ENCODE data around the gene UBL4A. TPM values are rescaled to one million over a fixed set of nuclear protein-coding genes. Genes with fewer than 3 reads are reported as not detected.

Gene UBL4A
- total and polyA plus RNA-seq, 12 donors: 33.1 to 69.4 (median 49.5) TPM

DNA sequence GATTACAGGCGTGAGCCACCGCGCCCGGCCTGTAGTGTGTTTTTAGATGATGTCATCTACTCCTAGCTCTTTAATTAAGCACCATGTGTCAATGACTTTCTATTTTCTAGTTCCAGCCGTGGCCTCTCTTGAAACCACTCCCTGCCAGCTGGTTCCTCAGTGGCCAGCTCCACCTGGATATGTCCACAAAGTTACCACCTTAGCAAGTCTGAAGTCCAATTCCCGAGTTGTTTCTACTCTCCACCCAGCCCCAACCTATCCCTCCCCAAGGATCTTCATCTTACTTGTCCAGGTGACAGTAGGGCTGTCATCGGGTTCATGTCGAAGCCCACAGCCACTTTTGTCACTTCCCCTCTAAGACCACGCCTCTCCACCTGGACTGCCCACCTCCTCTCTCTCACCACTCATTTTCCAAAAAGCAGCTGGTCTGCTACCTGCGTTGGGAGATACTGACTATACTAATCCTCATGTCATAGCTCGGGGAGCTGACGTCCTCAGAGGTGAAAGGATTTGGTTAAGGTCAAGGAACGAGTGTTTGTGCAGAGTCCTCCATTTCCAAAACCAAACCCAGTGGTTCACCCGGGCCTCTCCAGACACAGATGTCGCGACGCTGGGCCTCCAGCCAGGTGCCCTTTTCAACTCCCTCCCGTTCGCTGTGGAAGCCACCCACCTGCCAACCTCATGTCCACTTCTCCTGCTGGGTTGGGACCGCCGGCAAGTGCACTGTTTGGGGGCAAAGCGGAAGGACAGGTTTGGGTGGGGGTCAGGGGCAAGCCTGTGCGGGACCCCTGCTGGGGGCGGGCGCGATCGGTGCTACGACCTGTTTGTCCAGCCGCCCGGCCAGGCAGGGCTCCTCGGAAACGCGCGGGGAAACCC is 28.9 kb upstream of the UBL4A start:
- Histone ChIP-seq H3K4me3 (peak overlapping the region; percentile 47 to 82 (median 72)), H3K4me1 (peaks cover 0 to 27% (median 13%) of the 10 kb centered on the region in 9 donors), H3K9me3 (peaks cover 0 to 4% (median 0%) of the 10 kb centered on the region in 11 donors), H3K27ac (peak overlapping the region; percentile 84 to 99 (median 94)), H3K36me3 (no peaks in the 10 kb centered on the region), H3K27me3 (peaks cover 0 to 5% (median 0%) of the 10 kb centered on the region in 7 donors)
- WGBS, 2 donors: 15 to 16% methylated on average over 34 of the region's 34 CpGs
- TF ChIP-seq, protein P1, sequence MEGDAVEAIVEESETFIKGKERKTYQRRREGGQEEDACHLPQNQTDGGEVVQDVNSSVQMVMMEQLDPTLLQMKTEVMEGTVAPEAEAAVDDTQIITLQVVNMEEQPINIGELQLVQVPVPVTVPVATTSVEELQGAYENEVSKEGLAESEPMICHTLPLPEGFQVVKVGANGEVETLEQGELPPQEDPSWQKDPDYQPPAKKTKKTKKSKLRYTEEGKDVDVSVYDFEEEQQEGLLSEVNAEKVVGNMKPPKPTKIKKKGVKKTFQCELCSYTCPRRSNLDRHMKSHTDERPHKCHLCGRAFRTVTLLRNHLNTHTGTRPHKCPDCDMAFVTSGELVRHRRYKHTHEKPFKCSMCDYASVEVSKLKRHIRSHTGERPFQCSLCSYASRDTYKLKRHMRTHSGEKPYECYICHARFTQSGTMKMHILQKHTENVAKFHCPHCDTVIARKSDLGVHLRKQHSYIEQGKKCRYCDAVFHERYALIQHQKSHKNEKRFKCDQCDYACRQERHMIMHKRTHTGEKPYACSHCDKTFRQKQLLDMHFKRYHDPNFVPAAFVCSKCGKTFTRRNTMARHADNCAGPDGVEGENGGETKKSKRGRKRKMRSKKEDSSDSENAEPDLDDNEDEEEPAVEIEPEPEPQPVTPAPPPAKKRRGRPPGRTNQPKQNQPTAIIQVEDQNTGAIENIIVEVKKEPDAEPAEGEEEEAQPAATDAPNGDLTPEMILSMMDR (IDR thresholded peaks at IDR 0.05): no peak
- peak in 3 of 8 donors; percentile 6 to 24 (median 8) for ATAC-seq
- intact Hi-C loops (cut with DNase I): loop anchor here in 2 of 10 donors (1.0 to 10.0 kb wide), 3 partner anchors 24 to 121 kb away; partner anchors contain the start of genes PLXNA3 (in 1 of the 2) and RPL10 (in 1 of the 2)
- peak; percentile 23 to 48 for DNase-seq

DNA sequence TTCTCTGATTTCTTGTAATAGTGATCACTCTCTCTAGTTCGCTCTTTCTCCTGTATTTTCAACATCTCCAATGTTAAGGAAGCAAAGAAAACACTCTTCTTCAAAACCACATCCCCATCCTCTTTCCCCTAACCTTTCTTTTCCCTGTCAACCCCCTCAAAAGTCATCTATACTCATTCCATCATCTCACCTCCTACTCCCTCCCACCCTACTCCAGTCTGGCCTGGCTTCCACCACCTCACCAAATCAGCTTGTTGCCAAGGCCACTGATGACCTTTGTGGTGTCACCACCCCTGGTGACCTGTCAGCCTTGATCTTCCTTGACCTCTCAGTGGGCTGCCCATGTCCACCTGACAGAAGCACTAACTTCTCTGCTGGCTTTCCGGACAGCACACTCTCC is 27.3 kb upstream of the UBL4A start:
- ATAC-seq (no peak), DNase-seq (no peak)
- TF ChIP-seq, protein P1 (IDR thresholded peaks at IDR 0.05): no peak
- peaks cover 0 to 27% (median 13%) of the 10 kb centered on the region in 9 donors for H3K4me1 ChIP-seq
- intact Hi-C loops (cut with DNase I): loop anchor here in 1 of 10 donors (10.0 kb wide), 2 partner anchors 59 to 119 kb away; partner anchors contain the start of genes PLXNA3 and RPL10
- H3K4me3 ChIP-seq: no peak overlapping the region
- H3K27ac ChIP-seq: no peak overlapping the region
- peaks cover 0 to 11% (median 0%) of the 10 kb centered on the region in 11 donors for H3K9me3 ChIP-seq
- H3K36me3 ChIP-seq: peaks cover 0 to 10% (median 0%) of the 10 kb centered on the region in 9 donors
- no peaks in the 10 kb centered on the region for H3K27me3 ChIP-seq
- WGBS, 2 donors: 92 to 100% methylated on average over 2 of the region's 2 CpGs

DNA sequence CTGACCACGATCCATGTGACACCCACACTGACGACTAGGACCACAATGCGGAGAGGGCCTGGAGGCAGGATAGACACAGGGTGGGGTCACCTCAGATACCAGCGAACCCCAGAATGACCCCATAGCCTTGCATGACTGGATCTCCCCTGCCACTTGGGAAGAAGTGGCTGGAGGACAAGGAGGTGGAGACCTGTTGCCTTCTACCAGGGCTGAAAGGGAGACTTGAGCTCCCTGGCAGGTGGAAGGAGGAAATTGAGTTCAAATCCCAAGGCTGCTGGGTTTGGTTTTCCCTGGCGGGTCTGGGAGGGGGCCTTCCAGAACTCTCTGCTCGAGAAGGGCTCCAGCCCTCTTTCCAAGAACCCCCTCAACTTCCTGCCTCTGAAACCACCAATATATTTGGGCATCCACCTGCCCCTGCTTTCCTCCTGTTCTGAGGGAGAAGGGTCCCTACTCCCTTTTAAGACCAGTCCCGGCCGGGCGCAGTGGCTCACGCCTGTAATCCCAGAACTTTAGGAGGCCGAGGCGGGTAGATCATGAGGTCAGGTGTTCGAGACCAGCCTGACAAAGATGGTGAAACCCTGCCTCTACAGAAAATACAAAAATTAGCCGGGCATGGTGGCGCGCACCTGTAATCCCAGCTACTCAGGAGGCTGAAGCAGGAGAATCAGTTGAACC is 26.6 kb upstream of the UBL4A start:
- Histone ChIP-seq H3K9me3 (peaks cover 0 to 11% (median 0%) of the 10 kb centered on the region in 11 donors), H3K27ac (no peak overlapping the region), H3K36me3 (peaks cover 0 to 16% (median 0%) of the 10 kb centered on the region in 9 donors), H3K4me1 (peaks cover 0 to 27% (median 13%) of the 10 kb centered on the region in 9 donors), H3K4me3 (no peak overlapping the region), H3K27me3 (no peaks in the 10 kb centered on the region)
- ATAC-seq (no peak), DNase-seq (no peak)
- intact Hi-C loops (cut with DNase I): loop anchor here in 1 of 10 donors (10.0 kb wide), 2 partner anchors 58 to 118 kb away; partner anchors contain the start of genes PLXNA3 and RPL10
- TF ChIP-seq, protein P1 (IDR thresholded peaks at IDR 0.05): no peak
- 94 to 97% methylated on average over 15 to 16 of the region's 16 CpGs for WGBS, 2 donors

DNA sequence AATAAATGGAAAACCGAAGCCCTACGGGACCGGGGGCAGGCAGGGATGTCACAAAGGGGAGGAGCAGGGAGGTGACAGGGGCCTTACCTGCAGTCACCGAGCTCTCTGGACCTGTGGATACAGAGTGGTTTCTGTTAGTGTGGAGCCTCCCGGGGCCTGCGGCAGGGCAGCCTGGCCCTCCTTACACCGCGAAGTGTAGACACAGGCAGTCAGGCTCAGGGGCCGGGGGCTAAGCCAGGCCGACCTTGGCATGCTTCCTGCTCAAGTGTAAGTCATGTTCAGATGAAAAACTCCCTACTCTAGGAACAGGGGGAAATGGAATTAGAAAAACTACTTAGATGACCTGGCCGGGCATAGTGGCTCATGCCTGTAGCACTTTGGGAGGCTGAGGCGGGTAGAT is 25.3 kb upstream of the UBL4A start:
- peak overlapping the region in 1 of 10 donors; percentile 36 for H3K27ac ChIP-seq
- no peak for DNase-seq
- ATAC-seq: no peak
- peaks cover 0 to 11% (median 0%) of the 10 kb centered on the region in 11 donors for H3K9me3 ChIP-seq
- peaks cover 0 to 16% (median 7%) of the 10 kb centered on the region in 9 donors for H3K4me1 ChIP-seq
- TF ChIP-seq, protein P1 (IDR thresholded peaks at IDR 0.05): no peak
- 71 to 74% methylated on average over 12 of the region's 12 CpGs for WGBS, 2 donors
- peaks cover 0 to 29% (median 0%) of the 10 kb centered on the region in 9 donors for H3K36me3 ChIP-seq
- intact Hi-C loops (cut with DNase I): loop anchor here in 1 of 10 donors (10.0 kb wide), 2 partner anchors 57 to 117 kb away; partner anchors contain the start of genes PLXNA3 and RPL10
- H3K27me3 ChIP-seq: no peaks in the 10 kb centered on the region
- H3K4me3 ChIP-seq: no peak overlapping the region
